SU-DHL-6 (cell line): ENCODE data around the gene PACS1.

Experiments
- EZH2phosphoT487 ChIP-seq: fragments of 200-600 bp; sonication (generic), shearing (Covaris generic); conservative IDR thresholded peaks from 2 replicates; pipeline ENCODE4 v1.6.1; 2018; ENCODE audit warnings: mild to moderate bottlenecking, antibody characterized with exemption, low read length, moderate library complexity, mixed read lengths
- TF ChIP-seq, protein P1 (sequence below): fragments of 200-600 bp; sonication (generic); IDR thresholded peaks from one replicate; pipeline ENCODE4 v1.5.1; 2017; ENCODE audit warnings: antibody characterized with exemption, mild to moderate bottlenecking, low read length, moderate library complexity; ENCODE audit not compliant: insufficient read depth, poor library complexity, severe bottlenecking

DNA sequence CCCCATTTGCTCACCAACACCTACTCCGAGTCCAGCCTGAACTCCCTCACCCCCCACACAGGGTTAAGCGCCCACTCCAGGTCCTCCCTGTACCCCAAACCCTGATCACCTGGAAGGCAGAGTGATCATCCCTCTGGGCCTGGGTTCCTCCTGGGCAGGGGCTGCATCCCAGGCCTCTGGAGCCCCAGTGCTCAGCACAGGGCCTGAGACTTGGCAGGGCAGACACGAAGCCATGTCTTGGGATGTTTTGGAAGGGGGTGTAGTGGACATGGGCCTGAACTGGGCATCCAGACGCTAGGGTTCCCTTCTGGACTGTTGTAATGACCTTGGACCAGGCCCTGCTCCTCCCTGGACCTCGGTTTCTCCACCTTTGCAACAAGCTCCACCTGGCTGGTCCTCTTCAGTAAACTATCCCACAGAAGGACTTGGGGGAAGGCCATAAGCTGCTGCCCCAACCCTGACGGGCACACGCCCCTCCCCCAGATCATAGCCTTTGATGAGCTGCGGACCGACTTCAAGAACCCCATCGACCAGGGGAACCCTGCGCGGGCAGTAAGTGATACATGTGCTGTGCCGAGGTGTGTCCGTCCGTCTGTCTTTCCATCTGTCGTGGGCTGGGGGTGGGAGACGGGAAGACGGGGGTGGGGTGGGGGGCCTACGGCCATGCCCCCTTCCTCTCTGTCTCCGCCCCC lies 211.8 kb downstream of the PACS1 start:
- TF ChIP-seq, protein P1, sequence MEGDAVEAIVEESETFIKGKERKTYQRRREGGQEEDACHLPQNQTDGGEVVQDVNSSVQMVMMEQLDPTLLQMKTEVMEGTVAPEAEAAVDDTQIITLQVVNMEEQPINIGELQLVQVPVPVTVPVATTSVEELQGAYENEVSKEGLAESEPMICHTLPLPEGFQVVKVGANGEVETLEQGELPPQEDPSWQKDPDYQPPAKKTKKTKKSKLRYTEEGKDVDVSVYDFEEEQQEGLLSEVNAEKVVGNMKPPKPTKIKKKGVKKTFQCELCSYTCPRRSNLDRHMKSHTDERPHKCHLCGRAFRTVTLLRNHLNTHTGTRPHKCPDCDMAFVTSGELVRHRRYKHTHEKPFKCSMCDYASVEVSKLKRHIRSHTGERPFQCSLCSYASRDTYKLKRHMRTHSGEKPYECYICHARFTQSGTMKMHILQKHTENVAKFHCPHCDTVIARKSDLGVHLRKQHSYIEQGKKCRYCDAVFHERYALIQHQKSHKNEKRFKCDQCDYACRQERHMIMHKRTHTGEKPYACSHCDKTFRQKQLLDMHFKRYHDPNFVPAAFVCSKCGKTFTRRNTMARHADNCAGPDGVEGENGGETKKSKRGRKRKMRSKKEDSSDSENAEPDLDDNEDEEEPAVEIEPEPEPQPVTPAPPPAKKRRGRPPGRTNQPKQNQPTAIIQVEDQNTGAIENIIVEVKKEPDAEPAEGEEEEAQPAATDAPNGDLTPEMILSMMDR = no peak
- no peak for TF ChIP-seq EZH2phosphoT487
